Breast epithelium (tissue), 3 donors: Measurements from ENCODE around the gene SHB.

Experiments
- CTCF ChIP-seq, 3 donors: fragments of 450-650 bp; IDR thresholded peaks; one replicate each; pipeline ENCODE4 v1.5.1; 2016 to 2017; ENCODE audit warnings: antibody characterized with exemption in 3 of 3, mild to moderate bottlenecking in 3 of 3, moderate library complexity in 3 of 3
- POLR2A ChIP-seq: fragments of 450-650 bp; IDR thresholded peaks from one replicate; pipeline ENCODE4 v1.6.1; 2016; ENCODE audit warnings: antibody characterized with exemption, mild to moderate bottlenecking, moderate library complexity

DNA sequence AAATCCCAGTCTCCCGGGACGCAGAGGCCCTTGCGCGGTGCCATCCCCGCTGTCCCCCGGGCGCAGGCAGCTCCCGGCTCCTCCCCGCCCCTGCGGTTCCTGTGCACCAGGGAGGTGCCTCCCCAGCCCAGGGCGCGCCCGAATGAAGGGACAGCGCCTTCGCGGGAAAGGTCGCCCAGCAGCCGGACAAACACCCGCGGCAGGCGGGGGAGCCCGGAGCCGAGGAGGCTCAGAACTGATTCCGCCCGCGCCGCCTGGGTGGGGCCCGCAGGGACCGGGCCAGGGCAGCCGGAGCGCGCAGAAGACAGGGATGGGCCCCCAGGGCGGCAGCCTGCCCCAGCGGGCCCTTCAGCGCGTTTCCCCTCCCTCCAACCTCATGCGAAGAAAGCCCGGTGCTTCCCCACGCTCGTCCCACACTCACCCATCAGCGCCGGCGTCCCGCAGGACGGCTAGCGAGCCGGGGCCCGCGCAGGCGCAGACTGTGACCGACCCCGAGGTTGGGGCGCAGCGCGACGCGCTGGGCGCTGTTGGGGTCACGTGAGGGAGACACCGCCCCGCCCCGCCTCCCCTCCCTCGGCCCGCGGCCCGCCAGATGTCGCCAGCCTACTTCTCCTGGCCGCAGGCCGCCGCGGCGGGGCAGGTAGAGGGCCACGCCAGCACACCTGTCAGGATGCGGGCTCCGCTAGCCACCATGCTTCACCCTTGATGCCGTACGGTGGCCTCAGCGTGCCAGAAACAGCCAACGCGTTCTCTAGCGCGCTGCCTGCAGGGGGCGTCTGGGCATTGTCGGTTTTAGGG, 165.2 kb downstream of the SHB start, which contains the start of gene SLC25A51:
- TF ChIP-seq CTCF (IDR thresholded peaks at IDR 0.05) (peak; percentile 91 to 98 (median 96)), POLR2A (no peak)
